ENCODE data around the gene GAR1.
"Not testable (repeated sequence)": the region's sequence is repeated elsewhere in the genome, so short reads cannot be mapped to it uniquely, and the experiment has no call there.

GAR1 gene

DNA sequence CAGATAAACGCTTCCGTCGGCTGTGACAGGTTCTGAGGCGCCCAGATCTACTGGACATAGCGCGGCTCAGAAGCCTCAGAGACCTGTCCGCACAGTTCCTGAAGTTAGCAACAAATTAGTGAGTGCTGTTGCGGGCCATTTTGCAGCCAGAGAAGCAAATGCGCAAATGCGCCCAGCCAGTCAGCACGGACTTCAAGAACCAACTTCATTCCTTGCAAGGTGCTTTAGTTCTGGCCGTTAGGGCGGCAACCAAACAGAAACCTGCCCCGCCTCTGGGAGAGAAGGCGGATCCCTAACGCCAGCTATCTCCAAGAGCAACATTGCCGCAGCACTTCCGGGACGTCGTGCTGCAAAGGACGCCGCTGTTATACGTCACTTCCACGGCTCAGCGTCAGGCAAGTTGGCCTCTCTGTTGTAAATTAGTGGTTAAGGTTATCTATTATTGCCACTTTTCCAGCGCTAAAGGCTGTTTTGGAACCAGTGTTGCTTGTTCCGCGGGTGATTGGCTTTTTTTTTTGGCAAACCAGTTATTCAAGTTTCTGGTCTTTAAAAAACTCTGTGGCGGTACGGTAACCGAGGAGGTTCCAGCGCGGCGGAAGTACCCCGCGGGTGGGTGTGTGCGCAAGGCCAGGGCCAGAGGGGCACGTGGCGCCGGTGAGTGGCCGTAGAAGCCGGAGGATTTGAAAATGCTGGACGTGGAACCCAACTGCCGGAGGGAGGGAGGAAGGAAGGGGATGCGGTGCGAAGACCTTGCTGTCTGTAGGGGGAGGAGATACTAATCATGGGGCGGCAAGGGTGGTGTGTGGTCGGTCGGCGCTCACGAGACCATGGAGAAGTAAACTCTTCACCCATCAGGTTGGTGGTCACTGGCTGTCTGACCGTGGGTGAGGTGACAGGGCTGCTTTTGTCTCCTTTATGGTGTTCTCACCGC is at the start of gene GAR1 (continued):
- TF ChIP-seq ZBTB21 (tag by site-specific recombination; IDR thresholded peaks at IDR 0.05) (peak; percentile 89), ZBTB17 (tag by site-specific recombination; IDR thresholded peaks at IDR 0.05) (peak; percentile 40; the same call in 1 of the 2 replicates), ZNF76 (tag by site-specific recombination; IDR thresholded peaks at IDR 0.05; ENCODE audit: borderline replicate concordance, low read depth) (peak; percentile 43; the same call in 1 of the 2 replicates), ZNF274 (IDR thresholded peaks at IDR 0.05; ENCODE audit: low read length) (no peak), ZNF274 (tag by site-specific recombination; IDR thresholded peaks at IDR 0.05; ENCODE audit: borderline replicate concordance) (no peak), ZNF660 (tag by site-specific recombination; IDR thresholded peaks at IDR 0.05) (peak; percentile 37; the same call in 1 of the 2 replicates), ZNF670 (tag by site-specific recombination; IDR thresholded peaks at IDR 0.05; ENCODE audit: low read depth) (no peak), SP7 (tag by site-specific recombination; IDR thresholded peaks at IDR 0.05) (0 out of 2 replicates have a peak, but pooled peaks have one; percentile 47), SP2 (tag by site-specific recombination; IDR thresholded peaks at IDR 0.05) (peak; percentile 92), ZNF529 (tag by site-specific recombination; IDR thresholded peaks at IDR 0.05; ENCODE audit: insufficient replicate concordance) (no peak), KLF10 (tag by site-specific recombination; IDR thresholded peaks at IDR 0.05) (peak; percentile 79), ZEB2 (tag by site-specific recombination; IDR thresholded peaks at IDR 0.05) (peak; percentile 45; the same call in 1 of the 2 replicates), KLF1 (tag by site-specific recombination; IDR thresholded peaks at IDR 0.05) (peak; percentile 75), ZNF600 (tag by site-specific recombination; IDR thresholded peaks at IDR 0.05) (peak; percentile 49; the same call in 1 of the 2 replicates), ZNF624 (tag by site-specific recombination; IDR thresholded peaks at IDR 0.05) (no peak), SP3 (tag by site-specific recombination; IDR thresholded peaks at IDR 0.05) (peak; percentile 77), ZNF645 (tag by site-specific recombination; IDR thresholded peaks at IDR 0.05) (0 out of 2 replicates have a peak, but pooled peaks have one; percentile 19), KLF8 (tag by site-specific recombination; IDR thresholded peaks at IDR 0.05) (peak; percentile 44; the same call in 1 of the 2 replicates), ZNF629 (tag by site-specific recombination; IDR thresholded peaks at IDR 0.05) (peak; percentile 95), TRIM28 (IDR thresholded peaks at IDR 0.05; ENCODE audit: borderline replicate concordance, low read length) (peak; percentile 83; the same call in 1 of the 2 replicates), KLF9 (tag by site-specific recombination; IDR thresholded peaks at IDR 0.05; ENCODE audit: low read depth) (peak; percentile 90), ZNF335 (tag by site-specific recombination; conservative IDR thresholded peaks at IDR 0.05) (peak; percentile 79), ZNF416 (tag by site-specific recombination; IDR thresholded peaks at IDR 0.05) (no peak), ZBTB26 (tag by site-specific recombination; optimal IDR thresholded peaks at IDR 0.05) (peak; percentile 30), ZXDB (tag by site-specific recombination; IDR thresholded peaks at IDR 0.05) (peak; percentile 37; the same call in 1 of the 2 replicates)
- TF ChIP-seq, protein P1, sequence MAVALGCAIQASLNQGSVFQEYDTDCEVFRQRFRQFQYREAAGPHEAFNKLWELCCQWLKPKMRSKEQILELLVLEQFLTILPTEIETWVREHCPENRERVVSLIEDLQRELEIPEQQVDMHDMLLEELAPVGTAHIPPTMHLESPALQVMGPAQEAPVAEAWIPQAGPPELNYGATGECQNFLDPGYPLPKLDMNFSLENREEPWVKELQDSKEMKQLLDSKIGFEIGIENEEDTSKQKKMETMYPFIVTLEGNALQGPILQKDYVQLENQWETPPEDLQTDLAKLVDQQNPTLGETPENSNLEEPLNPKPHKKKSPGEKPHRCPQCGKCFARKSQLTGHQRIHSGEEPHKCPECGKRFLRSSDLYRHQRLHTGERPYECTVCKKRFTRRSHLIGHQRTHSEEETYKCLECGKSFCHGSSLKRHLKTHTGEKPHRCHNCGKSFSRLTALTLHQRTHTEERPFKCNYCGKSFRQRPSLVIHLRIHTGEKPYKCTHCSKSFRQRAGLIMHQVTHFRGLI (tag by site-specific recombination; IDR thresholded peaks at IDR 0.05): 0 out of 2 replicates have a peak, but pooled peaks have one; percentile 36

- H3K4me3 ChIP-seq (ENCODE audit: low read depth, low read length); H3K9me3 ChIP-seq (ENCODE audit: control insufficient read depth, insufficient read depth, low read depth, low read length); H3K36me3 ChIP-seq (ENCODE audit: control insufficient read depth in 2 of 2, insufficient read depth in 1 of 2, low read length in 2 of 2); H3K27ac ChIP-seq (ENCODE audit: extremely low read depth, low read depth, low read length); H3K4me1 ChIP-seq (ENCODE audit: control insufficient read depth, insufficient read depth, low read length); CTCF ChIA-PET; POLR2A ChIA-PET: not testable (repeated sequence)
Observed at GRCh38 chr4:109782092-109782491, 33.5 kb upstream of the GAR1 start.
